Liver (tissue), 3 donors: Measurements from ENCODE around the gene ANKS1A.

Source experiments
- CTCF ChIP-seq: fragments of 150-350 bp; IDR thresholded peaks from 2 replicates; pipeline ENCODE4 v1.5.1; 2017; ENCODE audit warnings: improper control_type of control experiment, low read depth, low read length; ENCODE audit not compliant: missing input control
- EGR1 ChIP-seq, 2 donors: IDR thresholded peaks; 2 replicates each; pipeline ENCODE4 v1.6.1; 2016 to 2018; ENCODE audit warnings: antibody characterized with exemption in 2 of 2, low read depth in 2 of 2
- MAX ChIP-seq: IDR thresholded peaks from 2 replicates; pipeline ENCODE4 v1.6.1; 2016; ENCODE audit warnings: antibody characterized with exemption
- RAD21 ChIP-seq, 2 donors: IDR thresholded peaks; 2 replicates each; pipeline ENCODE4 v1.6.1; 2016; ENCODE audit warnings: antibody characterized with exemption in 2 of 2, mild to moderate bottlenecking in 2 of 2
- REST ChIP-seq: IDR thresholded peaks from 2 replicates; pipeline ENCODE4 v1.6.1; 2016; ENCODE audit warnings: antibody characterized with exemption, mild to moderate bottlenecking
- TAF1 ChIP-seq: conservative IDR thresholded peaks from 2 replicates; pipeline ENCODE4 v1.6.1; 2016; ENCODE audit warnings: antibody characterized with exemption, mild to moderate bottlenecking
- ZBTB33 ChIP-seq: IDR thresholded peaks from 2 replicates; pipeline ENCODE4 v1.6.1; 2016; ENCODE audit warnings: antibody characterized with exemption
- donor health status: healthy.
- donor health status: healthy.

- TF ChIP-seq TAF1: no peak
- TF ChIP-seq CTCF: no peak
- no peak for TF ChIP-seq EGR1 (IDR thresholded peaks at IDR 0.05; ENCODE audit: low read depth in 2 of 2)
- no peak for TF ChIP-seq REST
- no peak for TF ChIP-seq RAD21 (IDR thresholded peaks at IDR 0.05)
- TF ChIP-seq MAX: no peak
- TF ChIP-seq ZBTB33: no peak
Measured at GRCh38 chr6:34919651-34920050, 30.6 kb downstream of the ANKS1A start.
